CD14-positive monocyte (primary cell): Measurements from ENCODE around the gene RANGRF. TPM values are rescaled to one million over a fixed set of nuclear protein-coding genes. Genes with fewer than 3 reads are reported as not detected.

ENCODE experiments used
- DNase-seq, 3 donors: peaks; one replicate each; pipeline ENCODE4 v3.0.0-alpha.2; 2011 to 2022
- H2AFZ ChIP-seq: 2 replicates; pipeline ENCODE4 v1.6.0; 2012; ENCODE audit warnings: mild to moderate bottlenecking, low read depth, low read length, inconsistent platforms; ENCODE audit not compliant: insufficient read depth, poor library complexity, severe bottlenecking
- H3K27ac ChIP-seq, 2 donors: 1 replicate in 1 of 2; 2 replicates in 1 of 2; pipeline ENCODE4 v1.5.1; 2012 to 2013; ENCODE audit warnings: low read length in 2 of 2, control low read depth in 1 of 2, inconsistent platforms in 1 of 2, low read depth in 1 of 2, mild to moderate bottlenecking in 1 of 2
- H3K27me3 ChIP-seq, 2 donors: one replicate each; pipeline versions ENCODE4 v1.6.0 to v1.6.1; 2011 to 2013; ENCODE audit warnings: low read length in 2 of 2; ENCODE audit not compliant: control insufficient read depth in 2 of 2, insufficient read depth in 2 of 2
- H3K36me3 ChIP-seq, 2 donors: replicated peaks in 1 of 2; 1 replicate in 1 of 2; 2 replicates in 1 of 2; pipeline versions ENCODE4 v1.5.1 to v1.6.1; 2012 to 2013; ENCODE audit warnings: low read length in 2 of 2, control low read depth in 1 of 2, inconsistent platforms in 1 of 2, mild to moderate bottlenecking in 1 of 2; ENCODE audit not compliant: insufficient read depth in 2 of 2, control insufficient read depth in 1 of 2
- H3K4me1 ChIP-seq, 2 donors: 1 replicate in 1 of 2; 2 replicates in 1 of 2; pipeline versions ENCODE4 v1.5.1 to v1.6.1; 2012 to 2013; ENCODE audit warnings: low read length in 2 of 2, control low read depth in 1 of 2, inconsistent platforms in 1 of 2, mild to moderate bottlenecking in 1 of 2, moderate library complexity in 1 of 2; ENCODE audit not compliant: insufficient read depth in 2 of 2, control insufficient read depth in 1 of 2
- H3K4me2 ChIP-seq: replicated peaks from 2 replicates; pipeline ENCODE3; 2012; ENCODE audit warnings: low read length, moderate library complexity, mild to moderate bottlenecking; ENCODE audit not compliant: poor library complexity, severe bottlenecking; ENCODE audit errors: extremely low read depth
- H3K4me3 ChIP-seq, 3 experiments: fragments of 200-600 bp in 1 of 3; sonication (generic) in 1 of 3; replicated peaks in 1 of 3; 1 replicate in 2 of 3; 2 replicates in 1 of 3; pipeline ENCODE4 v1.5.1; 2011 to 2013; ENCODE audit warnings: low read length in 3 of 3, mild to moderate bottlenecking in 3 of 3, control low read depth in 2 of 3, low read depth in 2 of 3, inconsistent platforms in 1 of 3, moderate library complexity in 1 of 3
- H3K79me2 ChIP-seq: 2 replicates; pipeline ENCODE4 v1.6.0; 2012; ENCODE audit warnings: mild to moderate bottlenecking, control low read depth, inconsistent platforms, low read length, moderate library complexity; ENCODE audit not compliant: insufficient read depth
- H3K9ac ChIP-seq: 2 replicates; pipeline ENCODE4 v1.6.0; 2017; ENCODE audit warnings: low read length, mild to moderate bottlenecking; ENCODE audit not compliant: insufficient read depth, poor library complexity, severe bottlenecking
- H3K9me3 ChIP-seq, 2 donors: replicated peaks in 1 of 2; 1 replicate in 1 of 2; 2 replicates in 1 of 2; pipeline versions ENCODE4 v1.5.1 to v1.6.1; 2012 to 2013; ENCODE audit warnings: low read length in 2 of 2, control low read depth in 1 of 2; ENCODE audit not compliant: control insufficient read depth in 1 of 2, insufficient read depth in 1 of 2
- H4K20me1 ChIP-seq: 2 replicates; pipeline ENCODE4 v1.6.0; 2012; ENCODE audit warnings: mild to moderate bottlenecking, low read length, control low read depth, moderate library complexity; ENCODE audit not compliant: insufficient read depth
- H3K27ac Mint-ChIP-seq, 7 donors: one replicate each; pipeline ENCODE4 v1.8.0; 2020; ENCODE audit warnings: mild to moderate bottlenecking in 7 of 7, mixed read lengths in 7 of 7, moderate library complexity in 6 of 7, inconsistent platforms in 2 of 7
- H3K27me3 Mint-ChIP-seq, 3 donors: one replicate each; pipeline ENCODE4 v1.8.0; 2021 to 2022; ENCODE audit warnings: low read depth in 3 of 3, mild to moderate bottlenecking in 3 of 3, mixed read lengths in 3 of 3, moderate library complexity in 3 of 3, inconsistent platforms in 1 of 3
- H3K36me3 Mint-ChIP-seq, 2 donors: one replicate each; pipeline ENCODE4 v1.8.0; 2020; ENCODE audit warnings: mixed read lengths in 2 of 2, inconsistent platforms in 1 of 2, mild to moderate bottlenecking in 1 of 2
- H3K4me1 Mint-ChIP-seq: one replicate; pipeline ENCODE4 v1.8.0; 2020; ENCODE audit warnings: mild to moderate bottlenecking, mixed read lengths
- H3K4me3 Mint-ChIP-seq, 2 donors: one replicate each; pipeline ENCODE4 v1.8.0; 2020; ENCODE audit warnings: mild to moderate bottlenecking in 2 of 2, mixed read lengths in 2 of 2, moderate library complexity in 1 of 2
- H3K9me3 Mint-ChIP-seq, 7 donors: one replicate each; pipeline ENCODE4 v1.8.0; 2020 to 2022; ENCODE audit warnings: mixed read lengths in 7 of 7, mild to moderate bottlenecking in 6 of 7, moderate library complexity in 6 of 7, inconsistent platforms in 2 of 7
- CTCF ChIP-seq: fragments of 200-600 bp; IDR thresholded peaks from one replicate; pipeline ENCODE4 v1.8.0; 2022; ENCODE audit warnings: antibody characterized with exemption, mild to moderate bottlenecking
- WGBS: methylation state at CpG from one replicate; pipeline ENCODE4 v1.1.5; 2013; ENCODE audit warnings: missing lambda C conversion rate; ENCODE audit not compliant: insufficient coverage; 5-methylcytosine and 5-hydroxymethylcytosine counted together
- intact Hi-C, 2 donors: fragments of 100-400 bp; cut with micrococcal nuclease; formaldehyde crosslinking; loops; one replicate each; pipeline versions ENCODE4 v1.15.0 to v1.15.1; 2023
- polyA plus RNA-seq, 3 donors: library from polyadenylated mRNA; depleted of rRNA in 1 of 3; unstranded in 2 of 3; stranded (reverse) in 1 of 3; fragments of 300-500 nt in 2 of 3; fragments of >200 nt in 1 of 3; fragmentation: Illumina TruSeq in 2 of 3; gene quantifications; 1 replicate in 2 of 3; 2 replicates in 1 of 3; pipeline ENCODE4 v1.2.3, GENCODE V29; 2012 to 2021

RANGRF gene
- polyA plus RNA-seq, 3 donors = 27.3 to 34.3 (median 31.7) TPM

GRCh38 chr17:8253801-8254200 is 34.7 kb upstream of the RANGRF start:
- Histone ChIP-seq H4K20me1 (no peaks in the 10 kb centered on the region), H2AFZ (no peak overlapping the region), H3K27ac (no peak overlapping the region), H3K27me3 (no peaks in the 10 kb centered on the region), H3K4me3 (no peak overlapping the region), H3K9ac (no peak overlapping the region), H3K9me3 (no peaks in the 10 kb centered on the region), H3K4me2 (no peak overlapping the region), H3K4me1 (peaks cover 7 to 10% of the 10 kb centered on the region in 2 donors), H3K79me2 (peaks cover 27% of the 10 kb centered on the region), H3K36me3 (peaks cover 21 to 35% of the 10 kb centered on the region in 2 donors)
- no peaks in the 10 kb centered on the region for H3K9me3 Mint-ChIP-seq
- no peak for TF ChIP-seq CTCF
- peaks cover 30 to 46% of the 10 kb centered on the region in 2 donors for H3K36me3 Mint-ChIP-seq
- H3K4me1 Mint-ChIP-seq = peaks cover 11% of the 10 kb centered on the region
- peaks cover 0 to 2% (median 0%) of the 10 kb centered on the region in 3 donors for H3K27me3 Mint-ChIP-seq
- intact Hi-C loops = loop anchor here in 1 of 2 donors (5.0 kb wide), 1 partner anchor 34 kb away; the partner anchor contains the start of gene RANGRF
- WGBS = 82% methylated on average over 8 of the region's 8 CpGs
- no peak for DNase-seq
- no peak overlapping the region for H3K27ac Mint-ChIP-seq
- H3K4me3 Mint-ChIP-seq = no peak overlapping the region

- peaks cover 30 to 46% of the 10 kb centered on the region in 2 donors for H3K36me3 Mint-ChIP-seq
- H3K4me2 ChIP-seq = no peak overlapping the region
- peaks cover under 1 to 2% of the 10 kb centered on the region in 2 donors for H3K4me1 ChIP-seq
- no peaks in the 10 kb centered on the region for H3K9me3 ChIP-seq
- H2AFZ ChIP-seq = no peak overlapping the region
- no peak for DNase-seq
- no peaks in the 10 kb centered on the region for H3K27me3 ChIP-seq
- no peak overlapping the region for H3K9ac ChIP-seq
- peaks cover 6% of the 10 kb centered on the region for H3K4me1 Mint-ChIP-seq
- H4K20me1 ChIP-seq = no peaks in the 10 kb centered on the region
- no peak overlapping the region for H3K4me3 Mint-ChIP-seq
- H3K27ac ChIP-seq = no peak overlapping the region
- H3K9me3 Mint-ChIP-seq = no peaks in the 10 kb centered on the region
- no peak for TF ChIP-seq CTCF
- peaks cover 21 to 35% of the 10 kb centered on the region in 2 donors for H3K36me3 ChIP-seq
- H3K27me3 Mint-ChIP-seq = peaks cover 0 to 2% (median 0%) of the 10 kb centered on the region in 3 donors
- no peak overlapping the region for H3K4me3 ChIP-seq
- H3K27ac Mint-ChIP-seq = no peak overlapping the region
- intact Hi-C loops = loop anchor here in 1 of 2 donors (5.0 kb wide), 1 partner anchor 32 kb away; the partner anchor contains the start of gene RANGRF
- H3K79me2 ChIP-seq = peaks cover 19% of the 10 kb centered on the region
- 98% methylated on average over 9 of the region's 11 CpGs for WGBS
Observed at GRCh38 chr17:8254881-8255280, 33.6 kb upstream of the RANGRF start.
